Mononuclear cell (primary cell): ENCODE measurements around the gene EGR4. TPM values are rescaled to one million over a fixed set of nuclear protein-coding genes. Genes with fewer than 3 reads are reported as not detected.
"Not testable (repeated sequence)": the region's sequence is repeated elsewhere in the genome, so short reads cannot be mapped to it uniquely, and the experiment has no call there.

Experiments used
- H3K27me3 ChIP-seq: 2 replicates; pipeline ENCODE4 v1.6.0; 2011; ENCODE audit warnings: low read length, control low read depth; ENCODE audit not compliant: insufficient read depth
- H3K4me1 ChIP-seq: 2 replicates; pipeline ENCODE4 v1.5.1; 2011; ENCODE audit warnings: mild to moderate bottlenecking, low read length, control low read depth; ENCODE audit not compliant: insufficient read depth
- H3K4me3 ChIP-seq: 2 replicates; pipeline ENCODE4 v1.5.1; 2011; ENCODE audit warnings: mild to moderate bottlenecking, low read length, moderate library complexity
- H3K9me3 ChIP-seq: 2 replicates; pipeline ENCODE4 v1.5.1; 2011; ENCODE audit warnings: low read depth, mild to moderate bottlenecking, control low read depth, low read length
- total RNA-seq: library from RNA; depleted of rRNA; stranded (reverse); fragments of >200 nt; gene quantifications from one replicate; pipeline ENCODE4 v1.2.3, GENCODE V29; 2012

EGR4 gene
- total RNA-seq, 1 donor: 0.52 TPM

DNA sequence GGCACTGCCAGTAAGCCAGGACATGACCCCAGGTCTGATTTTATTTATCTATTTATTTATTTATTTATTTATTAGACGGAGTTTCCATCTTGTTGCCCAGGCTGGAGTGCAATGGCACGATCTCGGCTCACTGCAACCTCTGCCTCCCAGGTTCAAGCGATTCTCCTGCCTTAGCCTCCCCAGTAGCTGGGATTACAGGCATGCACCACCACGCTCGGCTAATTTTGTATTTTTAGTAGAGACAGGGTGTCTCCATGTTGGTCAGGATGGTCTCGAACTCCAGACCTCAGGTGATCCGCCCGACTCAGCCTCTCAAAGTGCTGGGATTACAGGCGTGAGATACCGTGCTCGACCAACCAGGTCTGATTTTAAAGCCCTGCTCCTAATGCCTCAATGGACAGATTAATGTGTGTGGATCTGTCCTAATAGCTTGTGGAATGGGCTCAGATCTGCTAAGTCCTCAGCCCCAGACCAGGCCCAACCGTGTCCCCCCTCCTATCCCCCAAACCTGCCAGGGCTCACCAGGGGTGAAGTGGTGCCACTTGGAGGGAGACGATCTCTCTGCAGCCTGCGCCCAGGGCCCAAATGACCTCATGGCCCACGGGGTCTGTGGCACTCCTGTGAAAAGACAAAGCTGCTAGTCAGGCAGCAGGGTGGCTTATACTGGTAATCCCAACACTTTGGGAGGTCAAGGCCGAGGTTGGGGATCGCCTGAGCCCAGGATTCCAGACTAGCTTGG lies 30.5 kb downstream of the EGR4 start:
- H3K9me3 ChIP-seq, H3K27me3 ChIP-seq, H3K4me3 ChIP-seq, H3K4me1 ChIP-seq: not testable (repeated sequence)

DNA sequence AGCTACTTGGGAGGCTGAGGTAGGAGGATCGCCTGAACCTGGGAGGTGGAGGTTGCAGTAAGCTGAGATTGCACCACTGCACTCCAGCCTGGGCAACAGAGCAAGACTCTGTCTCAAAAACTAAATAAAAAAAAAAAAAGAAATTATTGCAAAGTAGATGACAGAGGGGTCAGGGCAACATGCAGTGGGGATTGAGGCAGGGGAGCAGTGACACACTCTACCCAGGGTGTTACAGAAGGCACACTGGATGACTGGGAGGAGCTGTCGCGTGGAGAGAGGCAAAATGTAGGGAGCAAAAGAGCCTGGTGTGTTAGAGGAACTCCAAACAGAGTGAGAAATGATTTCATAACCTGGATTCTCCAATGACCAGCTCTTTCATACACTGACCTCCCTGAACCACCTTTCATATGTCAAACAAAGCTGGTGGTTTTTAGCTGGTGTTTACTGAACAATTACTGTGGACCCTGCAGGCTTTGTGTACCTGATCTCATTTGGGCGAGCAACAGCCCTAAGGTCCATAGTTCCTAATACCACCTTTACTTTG lies 31.2 kb downstream of the EGR4 start:
- H3K4me1 ChIP-seq: no peaks in the 10 kb centered on the region
- H3K4me3 ChIP-seq: no peak overlapping the region
- H3K27me3 ChIP-seq: no peaks in the 10 kb centered on the region
- H3K9me3 ChIP-seq: no peaks in the 10 kb centered on the region

DNA sequence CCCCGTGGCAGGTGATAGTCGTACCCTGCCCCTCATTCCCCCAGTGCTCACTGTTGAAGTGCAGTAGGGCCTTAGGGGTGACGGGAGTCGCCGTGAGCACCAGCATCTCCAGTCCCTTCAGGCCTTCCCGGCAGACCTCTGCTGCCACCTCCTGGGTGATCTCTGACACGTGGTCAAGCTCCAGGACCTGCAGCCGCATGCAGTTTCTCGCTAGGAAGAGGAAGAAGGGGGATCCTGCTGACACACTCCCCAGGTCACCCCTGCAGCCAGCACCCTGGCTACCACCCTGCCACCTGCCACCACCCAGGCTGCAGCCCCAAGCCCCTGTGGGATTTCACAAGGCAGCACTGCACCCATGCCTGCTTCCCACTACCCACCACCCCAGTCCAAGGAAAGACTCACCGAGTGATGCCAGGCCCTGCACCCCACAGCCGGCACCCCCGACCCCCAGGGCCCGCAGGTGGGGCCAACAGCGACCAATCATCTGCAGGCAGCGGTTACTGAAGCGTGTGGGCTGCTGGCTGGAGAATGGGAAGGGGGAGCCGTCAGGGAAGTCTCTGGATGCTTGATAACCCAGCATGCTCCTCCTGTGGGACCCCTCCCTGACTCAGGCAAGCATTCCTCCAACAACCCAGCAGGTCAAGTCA lies 32.9 kb downstream of the EGR4 start:
- Histone ChIP-seq H3K9me3 (no peaks in the 10 kb centered on the region), H3K27me3 (no peaks in the 10 kb centered on the region), H3K4me1 (no peaks in the 10 kb centered on the region), H3K4me3 (no peak overlapping the region)

DNA sequence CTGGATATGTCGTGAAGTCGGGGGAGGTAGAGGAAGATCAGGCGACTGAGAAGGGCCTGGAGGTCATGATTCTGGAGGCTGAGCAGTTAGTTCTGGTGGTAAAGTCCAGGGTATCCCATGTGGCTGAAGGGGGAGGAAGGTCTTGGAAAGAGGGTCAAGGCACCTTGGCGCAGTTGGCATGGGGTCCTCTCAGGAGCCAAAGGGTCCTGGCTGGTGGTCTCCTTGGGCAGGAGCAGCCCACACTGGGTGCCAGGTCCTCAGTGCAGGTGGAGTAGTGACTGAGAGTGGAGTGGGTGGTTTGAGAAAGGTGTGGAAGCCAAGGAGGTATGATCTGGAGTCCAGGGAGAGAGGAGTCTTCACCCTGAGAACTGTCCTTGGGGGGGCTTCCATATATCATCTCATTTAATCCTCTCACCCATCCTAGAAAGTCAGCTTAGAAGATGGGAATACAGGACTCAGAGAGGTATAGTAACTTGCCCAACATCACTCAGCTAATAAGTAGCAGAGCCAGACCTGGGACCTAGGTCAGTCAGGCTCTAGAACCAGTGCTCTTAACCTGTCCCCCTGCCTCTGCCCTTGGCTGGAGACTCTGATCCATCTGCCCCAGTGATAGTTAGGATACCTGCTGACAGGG lies 33.5 kb downstream of the EGR4 start:
- H3K4me3 ChIP-seq: no peak overlapping the region
- H3K4me1 ChIP-seq: no peaks in the 10 kb centered on the region
- H3K27me3 ChIP-seq: no peaks in the 10 kb centered on the region
- no peaks in the 10 kb centered on the region for H3K9me3 ChIP-seq

DNA sequence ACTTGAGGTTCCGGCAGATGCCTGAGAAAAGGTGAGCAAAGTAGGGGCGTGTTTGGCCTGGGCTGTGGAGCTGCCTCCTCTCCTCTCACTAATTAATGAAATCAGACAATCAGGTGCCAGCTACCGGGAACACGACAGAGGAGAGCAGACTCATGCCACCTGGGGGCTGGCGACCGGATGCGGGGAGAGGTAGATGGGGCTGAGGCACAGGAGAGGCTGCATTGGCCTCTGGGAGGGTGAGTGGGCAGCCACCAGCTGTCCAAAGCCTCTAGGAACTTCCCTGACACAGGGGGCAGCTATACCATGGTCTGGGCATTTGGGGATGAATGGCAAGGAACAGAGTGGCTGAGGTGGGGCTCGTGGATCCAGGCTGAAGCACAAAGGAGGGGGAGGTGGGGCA lies 34.1 kb downstream of the EGR4 start:
- H3K4me1 ChIP-seq: no peaks in the 10 kb centered on the region
- no peaks in the 10 kb centered on the region for H3K9me3 ChIP-seq
- no peaks in the 10 kb centered on the region for H3K27me3 ChIP-seq
- no peak overlapping the region for H3K4me3 ChIP-seq

DNA sequence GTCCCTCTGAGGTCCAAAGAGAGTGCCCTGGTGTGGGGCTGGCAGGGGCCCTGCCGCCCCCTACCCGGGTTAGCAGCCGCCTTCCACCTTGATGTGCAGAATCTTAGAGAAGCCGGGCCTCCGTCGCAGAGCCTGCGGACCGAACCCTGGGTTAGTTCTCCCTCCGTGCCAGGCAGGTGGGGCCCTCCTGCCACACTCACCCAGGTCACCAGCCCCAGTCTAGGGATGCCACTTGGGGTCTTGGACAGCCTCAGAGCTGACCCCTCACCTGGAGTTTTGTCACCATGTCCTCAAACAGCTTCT lies 34.5 kb downstream of the EGR4 start:
- no peaks in the 10 kb centered on the region for H3K4me1 ChIP-seq
- no peaks in the 10 kb centered on the region for H3K27me3 ChIP-seq
- H3K4me3 ChIP-seq: no peak overlapping the region
- H3K9me3 ChIP-seq: no peaks in the 10 kb centered on the region

DNA sequence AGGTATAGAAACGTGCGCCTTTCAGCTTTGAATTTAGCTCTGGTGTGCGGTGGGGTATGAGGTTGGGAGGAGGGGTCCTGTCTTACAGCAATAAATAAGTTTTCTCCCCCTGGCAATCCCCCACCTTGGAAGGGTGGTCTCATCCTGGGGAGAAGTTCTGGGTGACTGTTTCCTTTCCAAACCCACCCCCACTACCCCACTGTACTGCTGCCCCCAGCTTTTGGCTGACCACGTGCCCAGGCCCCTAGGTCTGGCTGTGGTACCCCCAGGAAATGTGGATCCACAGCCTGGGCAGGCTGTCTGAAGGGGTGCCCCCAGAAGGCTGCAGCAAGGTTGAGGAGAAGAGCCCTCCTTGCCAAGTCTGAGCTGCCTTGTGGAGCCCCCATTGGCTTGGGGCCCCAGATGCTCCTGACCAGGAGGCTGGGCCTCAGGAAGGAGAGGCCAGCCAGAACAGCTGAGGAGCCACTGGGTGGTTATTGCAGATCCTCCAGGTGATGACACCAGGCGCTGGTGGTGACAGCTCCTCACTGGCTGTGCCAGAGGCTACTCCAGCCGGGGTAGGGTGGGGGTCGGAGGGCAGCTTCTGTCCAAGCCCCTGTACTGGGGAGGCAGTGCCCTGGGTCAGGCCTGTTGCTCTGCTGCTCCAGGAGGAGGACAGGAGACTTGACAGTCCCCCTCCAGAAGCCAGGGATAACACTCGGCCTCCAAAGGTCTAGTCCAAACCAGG lies 35.0 kb downstream of the EGR4 start:
- H3K27me3 ChIP-seq: no peaks in the 10 kb centered on the region
- no peak overlapping the region for H3K4me3 ChIP-seq

DNA sequence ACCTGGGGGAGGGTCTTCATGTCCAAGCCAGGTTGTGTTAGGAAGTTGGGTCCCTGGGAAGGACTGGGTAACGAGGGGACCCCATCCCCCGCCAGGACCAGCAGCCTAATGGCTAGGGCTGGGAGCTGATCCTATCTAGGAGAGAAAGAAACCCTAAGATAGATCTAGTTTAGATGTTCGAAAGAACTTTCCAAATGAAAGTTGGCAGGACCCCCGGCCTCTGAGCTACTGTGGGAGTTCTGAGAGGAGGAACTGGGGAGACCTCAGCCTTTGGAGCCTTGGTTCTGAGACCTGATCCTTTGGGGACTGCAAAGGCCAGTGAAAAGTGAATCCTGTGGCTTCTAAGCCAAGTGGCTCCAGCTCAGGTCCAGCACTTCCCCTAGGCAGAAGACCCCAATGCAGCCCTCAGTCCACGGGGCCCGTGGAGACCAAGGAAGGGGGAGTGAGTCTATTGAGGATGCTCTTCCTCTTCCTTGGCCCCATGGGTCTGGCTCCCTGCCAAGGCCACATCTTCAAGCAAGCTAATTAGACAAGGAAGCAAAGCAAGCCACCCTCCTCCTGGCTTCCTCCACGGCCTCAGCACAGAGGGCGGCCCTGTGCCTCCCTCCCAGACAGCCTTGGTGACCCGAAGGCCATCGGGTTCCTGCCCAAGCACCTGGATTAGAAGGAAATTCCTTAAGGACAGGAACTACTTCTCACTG lies 35.8 kb downstream of the EGR4 start:
- Histone ChIP-seq H3K4me3 (no peak overlapping the region), H3K27me3 (no peaks in the 10 kb centered on the region), H3K4me1 (no peaks in the 10 kb centered on the region), H3K9me3 (no peaks in the 10 kb centered on the region)

More for the DNA sequence above, 35.0 kb downstream of the EGR4 start:
- Histone ChIP-seq H3K4me1 (no peaks in the 10 kb centered on the region), H3K9me3 (no peaks in the 10 kb centered on the region)

DNA sequence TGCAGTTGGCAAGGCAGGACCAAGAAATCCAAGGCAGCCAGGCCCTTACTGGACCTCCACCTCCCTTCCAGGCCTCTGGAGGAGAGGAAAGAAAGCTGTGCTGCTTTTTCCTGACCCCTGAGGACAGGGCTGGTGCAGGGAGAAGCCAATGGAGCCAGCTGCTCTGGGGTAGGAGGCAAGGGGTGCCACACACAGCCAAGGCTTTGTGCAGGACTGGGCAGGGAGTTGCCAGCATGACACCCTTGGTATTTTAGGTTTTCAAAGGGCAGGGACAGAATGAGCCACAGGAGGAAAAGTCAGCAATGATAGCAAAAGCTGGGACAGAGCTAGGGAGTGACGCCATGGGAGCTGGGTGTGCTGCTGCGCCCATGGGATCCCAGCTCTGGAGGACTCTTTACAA lies 36.3 kb downstream of the EGR4 start:
- H3K9me3 ChIP-seq: no peaks in the 10 kb centered on the region
- no peak overlapping the region for H3K4me3 ChIP-seq
- H3K4me1 ChIP-seq: no peaks in the 10 kb centered on the region
- no peaks in the 10 kb centered on the region for H3K27me3 ChIP-seq

DNA sequence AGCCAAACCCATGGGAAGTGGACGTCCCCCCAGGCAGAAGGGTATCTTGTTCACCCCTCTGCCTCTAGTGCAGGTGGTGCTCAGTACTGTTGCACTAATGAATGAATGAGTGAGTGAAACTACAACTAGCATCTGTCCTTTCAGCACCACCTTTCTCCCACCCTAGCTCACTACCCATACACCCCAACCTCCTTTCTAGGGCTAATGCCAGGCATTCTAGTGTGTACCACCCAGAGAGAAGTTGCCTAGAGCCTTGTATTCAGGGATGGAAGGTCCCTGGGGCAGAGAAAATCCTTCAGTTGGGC lies 36.8 kb downstream of the EGR4 start:
- H3K9me3 ChIP-seq: no peaks in the 10 kb centered on the region
- H3K27me3 ChIP-seq: no peaks in the 10 kb centered on the region
- H3K4me1 ChIP-seq: no peaks in the 10 kb centered on the region
- H3K4me3 ChIP-seq: no peak overlapping the region

DNA sequence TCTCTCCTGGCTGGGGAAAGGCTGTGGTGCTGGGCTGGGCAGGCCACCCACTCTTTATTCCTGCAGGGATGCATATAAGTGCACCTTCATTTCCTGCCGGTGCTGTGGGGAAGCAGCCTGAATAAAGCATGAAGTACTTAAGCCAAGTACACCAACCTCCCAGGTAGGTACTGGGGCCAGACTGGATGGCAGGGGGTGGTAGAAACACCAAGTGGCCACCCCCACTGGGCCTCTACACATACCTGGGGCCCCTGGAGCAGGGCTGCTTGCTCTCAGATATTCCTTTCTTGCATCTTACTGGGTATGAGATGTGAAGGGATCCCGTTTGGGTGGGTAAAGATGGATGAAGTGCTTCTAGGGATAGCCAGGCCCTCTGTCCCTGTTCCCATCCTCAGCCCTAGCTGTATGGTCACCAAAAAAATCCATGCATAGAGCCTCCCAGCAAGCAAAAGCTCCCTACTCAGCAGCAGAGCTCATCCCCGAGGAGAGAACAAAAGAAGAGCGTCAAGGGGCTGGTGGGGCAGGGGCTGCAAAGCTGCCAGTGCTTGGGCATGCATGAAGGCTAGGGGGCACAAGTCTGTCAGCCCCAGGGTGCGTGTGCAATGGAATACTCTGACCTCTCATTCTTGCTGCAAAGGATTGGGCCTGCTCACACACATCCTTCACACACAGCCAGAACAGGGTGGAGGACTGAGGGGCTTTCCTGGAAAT lies 37.3 kb downstream of the EGR4 start:
- H3K9me3 ChIP-seq: no peaks in the 10 kb centered on the region
- no peaks in the 10 kb centered on the region for H3K27me3 ChIP-seq
- H3K4me3 ChIP-seq: no peak overlapping the region
- no peaks in the 10 kb centered on the region for H3K4me1 ChIP-seq

DNA sequence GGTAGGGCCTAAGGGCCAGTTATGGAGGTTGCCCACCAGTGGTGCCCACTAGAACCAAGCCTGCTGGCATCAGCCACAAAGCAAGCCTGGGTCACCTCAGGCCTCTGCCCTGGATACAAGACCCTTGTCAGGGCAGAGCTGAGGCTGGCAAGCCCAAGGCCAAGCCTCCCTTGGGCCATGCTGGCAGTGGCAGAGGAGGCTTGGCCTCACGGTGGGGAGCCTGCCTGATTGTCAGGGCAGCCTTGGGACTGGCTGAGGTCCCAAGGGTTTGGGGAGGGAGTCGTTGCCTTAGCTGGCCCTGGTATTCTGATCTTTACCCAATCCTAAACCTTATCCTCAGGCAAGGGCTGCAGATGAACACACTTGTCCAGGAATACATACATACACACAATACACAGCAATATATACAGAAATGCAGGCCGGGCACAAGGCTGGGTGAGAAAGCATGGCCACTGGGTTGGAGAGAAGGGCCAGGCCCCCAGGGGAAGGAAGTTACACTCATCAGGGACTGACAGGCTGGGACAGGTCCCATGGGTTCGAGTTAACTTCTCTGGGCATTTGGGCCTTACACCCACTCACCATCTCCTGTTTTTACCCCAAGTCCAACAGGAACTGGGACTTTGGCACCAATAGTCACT lies 38.2 kb downstream of the EGR4 start:
- H3K9me3 ChIP-seq: no peaks in the 10 kb centered on the region
- H3K4me1 ChIP-seq: no peaks in the 10 kb centered on the region
- H3K27me3 ChIP-seq: no peaks in the 10 kb centered on the region
- H3K4me3 ChIP-seq: no peak overlapping the region

DNA sequence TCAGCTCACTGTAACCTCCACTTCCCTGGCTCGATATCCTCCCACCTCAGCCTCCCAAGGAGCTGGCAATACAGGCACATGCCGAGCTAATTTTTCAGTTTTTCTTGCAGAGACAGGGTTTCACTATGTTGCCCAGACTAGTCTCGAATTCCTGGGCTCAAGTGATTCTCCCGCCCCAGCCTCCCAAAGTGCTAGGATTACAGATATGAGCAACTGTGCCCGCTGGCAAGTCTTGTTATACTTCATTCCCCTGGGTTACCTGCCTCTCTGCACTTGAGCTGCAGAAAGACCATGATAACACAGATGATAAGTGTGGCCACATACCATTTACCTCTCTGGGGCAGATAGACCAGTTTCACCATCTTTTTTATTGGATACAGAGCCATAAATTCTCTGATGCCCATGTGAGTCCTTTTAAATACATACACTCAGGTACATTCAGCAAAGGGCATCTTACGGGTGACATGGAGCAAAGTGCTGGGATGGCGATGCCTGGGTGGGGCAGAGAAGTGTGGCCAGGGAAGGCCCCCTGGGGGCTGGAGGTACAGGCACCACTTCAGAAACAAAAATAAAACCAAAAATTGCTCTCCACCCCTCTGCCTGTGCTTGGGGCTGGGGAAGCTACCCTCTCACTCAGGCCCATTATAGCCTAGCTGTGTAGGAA lies 38.9 kb downstream of the EGR4 start:
- H3K4me3 ChIP-seq: no peak overlapping the region
- H3K9me3 ChIP-seq: no peaks in the 10 kb centered on the region
- H3K27me3 ChIP-seq: no peaks in the 10 kb centered on the region
- H3K4me1 ChIP-seq: no peaks in the 10 kb centered on the region

DNA sequence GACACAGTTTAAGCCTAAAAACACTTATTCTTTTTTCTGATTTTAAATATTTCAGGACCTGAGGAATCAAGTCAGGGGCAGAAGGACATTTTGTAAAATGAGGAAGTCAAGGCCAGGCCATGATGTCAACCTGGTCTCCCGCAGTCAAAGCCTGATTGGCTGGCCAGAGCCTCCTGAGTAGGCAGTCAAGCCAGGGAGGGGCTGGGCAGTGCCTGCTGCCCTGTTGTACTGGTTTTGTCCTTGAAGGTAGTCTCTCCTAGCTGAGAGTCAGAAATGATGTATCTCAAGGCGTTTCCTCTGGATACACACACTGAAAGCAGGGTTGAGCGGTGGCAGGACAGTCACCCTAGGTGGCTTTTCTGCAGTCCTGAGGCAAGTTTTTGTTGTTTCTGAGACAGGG lies 39.4 kb downstream of the EGR4 start:
- Histone ChIP-seq H3K9me3 (no peaks in the 10 kb centered on the region), H3K4me1 (no peaks in the 10 kb centered on the region), H3K4me3 (no peak overlapping the region), H3K27me3 (no peaks in the 10 kb centered on the region)
